GM12878 (cell line): ENCODE data around the gene PDGFA.

ENCODE experiments used
- EP300 ChIP-seq, 2 experiments: fragments of 150-350 bp in 1 of 2; IDR thresholded peaks; 2 replicates each; pipeline ENCODE4 v1.6.1; 2011 to 2012; ENCODE audit warnings: low read depth in 2 of 2, low read length in 2 of 2, borderline replicate concordance in 1 of 2, improper control_type of control experiment in 1 of 2, inconsistent platforms in 1 of 2; ENCODE audit not compliant: control insufficient read depth in 1 of 2
- KAT2A ChIP-seq: conservative IDR thresholded peaks from 2 replicates; pipeline ENCODE4 v1.6.1; 2011; ENCODE audit warnings: low read depth, low read length; ENCODE audit not compliant: control insufficient read depth
- MYC ChIP-seq: IDR thresholded peaks from 2 replicates; pipeline ENCODE4 v1.6.1; 2011; ENCODE audit warnings: mild to moderate bottlenecking, low read length, moderate library complexity, inconsistent platforms; ENCODE audit not compliant: insufficient read depth, insufficient replicate concordance, insufficient read length, severe bottlenecking
- NRF1 ChIP-seq: conservative IDR thresholded peaks from 2 replicates; pipeline ENCODE4 v1.6.1; 2011; ENCODE audit warnings: mild to moderate bottlenecking, low read depth, low read length, improper control_type of control experiment
- RB1 ChIP-seq: fragments of 450-650 bp; formaldehyde crosslinking; IDR thresholded peaks from 2 replicates; pipeline ENCODE4 v1.6.1; 2017; ENCODE audit warnings: mild to moderate bottlenecking, borderline replicate concordance
- SPI1 ChIP-seq: IDR thresholded peaks from 2 replicates; pipeline ENCODE4 v1.6.1; 2011; ENCODE audit warnings: low read depth, mild to moderate bottlenecking, low read length, moderate library complexity, borderline replicate concordance; ENCODE audit not compliant: insufficient read depth

DNA sequence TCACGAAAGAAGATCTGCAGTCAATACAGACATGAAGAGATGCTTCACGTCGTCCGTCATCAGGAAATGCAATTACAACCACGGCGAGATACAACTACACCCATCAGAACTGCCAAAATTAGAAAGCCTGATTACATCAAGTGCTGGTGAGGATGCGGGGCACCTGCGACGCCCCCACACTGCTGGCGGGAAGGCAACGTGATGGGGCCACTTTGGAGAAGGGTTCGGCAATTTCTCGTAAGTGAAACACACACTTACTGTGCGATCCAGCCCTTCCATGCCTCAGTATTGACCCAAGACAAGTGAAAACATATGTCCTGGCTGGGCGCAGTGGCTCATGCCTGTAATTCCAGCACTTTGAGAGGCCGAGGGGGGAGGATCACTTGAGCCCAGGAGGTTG lies 25.8 kb upstream of the PDGFA start:
- TF ChIP-seq KAT2A (no peak), NRF1 (no peak), SPI1 (no peak), RB1 (no peak), MYC (no peak), EP300 (IDR thresholded peaks at IDR 0.05; ENCODE audit: borderline replicate concordance in 1 of 2, control insufficient read depth in 1 of 2, low read depth in 2 of 2, low read length in 2 of 2) (no peak)
